G401 (cell line): ENCODE results near the gene GGT5. TPM values are rescaled to one million over a fixed set of nuclear protein-coding genes. Genes with fewer than 3 reads are reported as not detected.
"Not testable (repeated sequence)": the region's sequence is repeated elsewhere in the genome, so short reads cannot be mapped to it uniquely, and the experiment has no call there.

ENCODE experiments used
- DNase-seq: peaks from one replicate; pipeline ENCODE4 v3.0.0-alpha.2; 2015; ENCODE audit warnings: low spot score
- in situ Hi-C: cut with HindIII; loops from 2 replicates; pipeline ENCODE4 v1.10.0; 2016; ENCODE audit warnings: low sequenced_read_pairs, mixed read lengths
- total RNA-seq: library from RNA; depleted of rRNA; stranded (reverse); fragments of >200 nt; shearing (Covaris generic); gene quantifications from 2 replicates; pipeline ENCODE4 v1.2.3, GENCODE V29; 2014

Gene GGT5
- total RNA-seq, 1 experiment from 2014 or later, result not detected

GRCh38 chr22:24209687-24210086, 35.2 kb downstream of the GGT5 start:
- DNase-seq, result no peak
- in situ Hi-C loops, result no loop called here

GRCh38 chr22:24209016-24209415, 35.9 kb downstream of the GGT5 start:
- DNase-seq, result no peak
- in situ Hi-C loops, result no loop called here

GRCh38 chr22:24208012-24208749, 36.7 kb downstream of the GGT5 start:
- DNase-seq, result peak; percentile 15
- in situ Hi-C loops, result no loop called here

- no peak for DNase-seq
- in situ Hi-C loops, result no loop called here
Observed at GRCh38 chr22:24207264-24208011, 37.4 kb downstream of the GGT5 start.

GRCh38 chr22:24206460-24207263, 38.2 kb downstream of the GGT5 start:
- in situ Hi-C loops, DNase-seq: not testable (repeated sequence)

- in situ Hi-C loops, result no loop called here
- peak; percentile 25 for DNase-seq
Observed at GRCh38 chr22:24205438-24206195, 39.3 kb downstream of the GGT5 start.

GRCh38 chr22:24203856-24204255, 41.0 kb downstream of the GGT5 start:
- in situ Hi-C loops, DNase-seq: not testable (repeated sequence)

GRCh38 chr22:24201681-24202614, 42.9 kb downstream of the GGT5 start:
- no peak for DNase-seq

GRCh38 chr22:24200619-24201212, 44.2 kb downstream of the GGT5 start:
- in situ Hi-C loops, result no loop called here
- no peak for DNase-seq

More at GRCh38 chr22:24201681-24202614, 42.9 kb downstream of the GGT5 start:
- in situ Hi-C loops, result no loop called here

GRCh38 chr22:24198682-24199052, 46.2 kb downstream of the GGT5 start:
- DNase-seq, result no peak
- in situ Hi-C loops, result no loop called here

GRCh38 chr22:24191893-24192292, 53.0 kb downstream of the GGT5 start:
- in situ Hi-C loops, result no loop called here
- DNase-seq, result no peak

- in situ Hi-C loops, result no loop called here
- DNase-seq, result no peak
Observed at GRCh38 chr22:24191381-24191841, 53.5 kb downstream of the GGT5 start.

- in situ Hi-C loops, result no loop called here
- no peak for DNase-seq
Observed at GRCh38 chr22:24190596-24191208, 54.2 kb downstream of the GGT5 start.

- in situ Hi-C loops, result no loop called here
- no peak for DNase-seq
Observed at GRCh38 chr22:24190159-24190540, 54.7 kb downstream of the GGT5 start.

- in situ Hi-C loops, result no loop called here
Observed at GRCh38 chr22:24189249-24190158, 55.4 kb downstream of the GGT5 start.

GRCh38 chr22:24188705-24189248, 56.1 kb downstream of the GGT5 start:
- DNase-seq, result no peak
- in situ Hi-C loops, result no loop called here

More at GRCh38 chr22:24189249-24190158, 55.4 kb downstream of the GGT5 start:
- DNase-seq, result peak; percentile 55
